Hepatocyte (in vitro differentiated cells): ENCODE data around the gene TOR4A. TPM values are rescaled to one million over a fixed set of nuclear protein-coding genes. Genes with fewer than 3 reads are reported as not detected.

ENCODE experiments used
- DNase-seq: peaks from one replicate; pipeline ENCODE4 v3.0.0-alpha.2; 2016; ENCODE audit warnings: low spot score
- H2AFZ ChIP-seq: fragments of 200-600 bp; sonication (generic); 2 replicates; pipeline ENCODE4 v1.6.0; 2016; ENCODE audit warnings: antibody characterized with exemption, mild to moderate bottlenecking
- H3K27ac ChIP-seq: fragments of 200-600 bp; sonication (generic); 2 replicates; pipeline ENCODE4 v1.5.1; 2016; ENCODE audit warnings: mild to moderate bottlenecking
- H3K27me3 ChIP-seq: fragments of 200-600 bp; sonication (generic); 2 replicates; pipeline ENCODE4 v1.6.1; 2016
- H3K36me3 ChIP-seq: fragments of 200-600 bp; sonication (generic); replicated peaks from 2 replicates; pipeline ENCODE4 v1.5.1; 2016; ENCODE audit warnings: low read depth; ENCODE audit not compliant: insufficient read depth
- H3K4me1 ChIP-seq: fragments of 200-600 bp; sonication (generic); 2 replicates; pipeline ENCODE4 v1.5.1; 2016; ENCODE audit warnings: mild to moderate bottlenecking, moderate library complexity; ENCODE audit not compliant: insufficient read depth
- H3K4me2 ChIP-seq: fragments of 200-600 bp; sonication (generic); 2 replicates; pipeline ENCODE4 v1.6.0; 2016
- H3K4me3 ChIP-seq: fragments of 200-600 bp; sonication (generic); 2 replicates; pipeline ENCODE4 v1.5.1; 2016; ENCODE audit warnings: mild to moderate bottlenecking
- H3K79me2 ChIP-seq: fragments of 200-600 bp; sonication (generic); 2 replicates; pipeline ENCODE4 v1.6.0; 2017; ENCODE audit warnings: mild to moderate bottlenecking
- H3K9me2 ChIP-seq: fragments of 200-600 bp; sonication (generic); replicated peaks from 2 replicates; pipeline ENCODE4 v1.6.0; 2017; ENCODE audit warnings: mild to moderate bottlenecking; ENCODE audit not compliant: insufficient read depth
- H3K9me3 ChIP-seq: fragments of 200-600 bp; sonication (generic); 2 replicates; pipeline ENCODE4 v1.5.1; 2016; ENCODE audit warnings: low read depth, mild to moderate bottlenecking
- H4K20me1 ChIP-seq: fragments of 200-600 bp; sonication (generic); 2 replicates; pipeline ENCODE4 v1.6.0; 2016; ENCODE audit warnings: mild to moderate bottlenecking; ENCODE audit not compliant: insufficient read depth, poor library complexity, severe bottlenecking
- CTCF ChIP-seq: fragments of 200-600 bp; sonication (generic); IDR thresholded peaks from 2 replicates; pipeline ENCODE4 v1.5.1; 2016; ENCODE audit warnings: antibody characterized with exemption, mild to moderate bottlenecking; ENCODE audit not compliant: poor library complexity
- EZH2 ChIP-seq: fragments of 200-600 bp; sonication (generic); IDR thresholded peaks from 2 replicates; pipeline ENCODE4 v1.6.1; 2016; ENCODE audit warnings: antibody characterized with exemption, mild to moderate bottlenecking, borderline replicate concordance
- EZH2phosphoT487 ChIP-seq: fragments of 200-600 bp; sonication (generic); IDR thresholded peaks from one replicate; pipeline ENCODE4 v1.6.1; 2018; ENCODE audit warnings: antibody characterized with exemption, mild to moderate bottlenecking, low read depth, moderate library complexity; ENCODE audit not compliant: unreplicated experiment, severe bottlenecking
- WGBS: methylation state at CpG from one replicate; pipeline ENCODE4 v1.1.6; 2016; ENCODE audit warnings: low lambda C conversion rate; ENCODE audit errors: missing lambda C conversion rate; 5-methylcytosine and 5-hydroxymethylcytosine counted together
- polyA plus RNA-seq: library from polyadenylated mRNA; unstranded; fragments of >200 nt; fragmentation: Nextera tagmentation; extraction: Ambion mirVana; gene quantifications from 2 replicates; pipeline ENCODE4 v1.2.1, GENCODE V29; 2016
- total RNA-seq: library from RNA; depleted of rRNA; stranded (reverse); fragments of >200 nt; gene quantifications from 2 replicates; pipeline ENCODE4 v1.2.3, GENCODE V29; 2014

Gene TOR4A
- total and polyA plus RNA-seq, 2 experiments from 2014 or later = 8.0 to 14.4 TPM

DNA sequence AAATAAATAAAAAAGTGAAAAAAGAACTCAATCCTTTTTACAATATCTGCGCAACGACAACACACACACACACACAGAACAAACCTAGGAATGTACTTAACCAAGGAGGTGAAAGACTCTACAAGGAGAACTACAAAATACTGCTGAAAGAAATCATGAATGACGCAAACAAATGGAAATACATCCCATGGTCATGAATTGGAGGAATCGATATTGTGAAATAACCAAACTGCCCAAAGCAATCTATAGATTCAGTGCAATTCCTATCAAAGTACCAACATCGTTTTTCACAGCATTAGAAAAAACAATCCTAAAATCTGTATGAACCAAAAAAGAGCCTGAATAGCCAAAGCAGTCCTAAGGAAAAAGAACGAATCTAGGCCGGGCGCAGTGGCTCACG lies 54.4 kb downstream of the TOR4A start:
- Histone ChIP-seq H3K27me3 (no peaks in the 10 kb centered on the region), H4K20me1 (no peaks in the 10 kb centered on the region), H3K4me3 (no peak overlapping the region), H3K4me1 (no peaks in the 10 kb centered on the region), H3K27ac (no peak overlapping the region), H3K9me3 (no peaks in the 10 kb centered on the region), H3K9me2 (no peaks in the 10 kb centered on the region), H3K4me2 (no peak overlapping the region), H3K79me2 (no peaks in the 10 kb centered on the region), H3K36me3 (no peaks in the 10 kb centered on the region), H2AFZ (no peak overlapping the region)
- TF ChIP-seq CTCF (no peak), EZH2 (no peak), EZH2phosphoT487 (no peak)
- 98% methylated on average over 9 of the region's 9 CpGs for WGBS
- DNase-seq = no peak

Other genes with a start within 250 kb of the TOR4A start
- gene ABCA2, start 249.5 kb upstream of the TOR4A start, total RNA-seq = 12.7 and 14.6 TPM in 2 replicates
- gene ABCA2, start 249.5 kb upstream of the TOR4A start, polyA plus RNA-seq = 15.6 and 21.8 TPM in 2 replicates
- gene FUT7, start 245.6 kb upstream of the TOR4A start, total RNA-seq = not detected in 2 replicates
- gene FUT7, start 245.6 kb upstream of the TOR4A start, polyA plus RNA-seq = 0.06 TPM in 1 of 2 replicates, not detected in the other
- gene NPDC1, start 231.5 kb upstream of the TOR4A start, total RNA-seq = 12.3 and 12.7 TPM in 2 replicates
- gene NPDC1, start 231.5 kb upstream of the TOR4A start, polyA plus RNA-seq = 69.8 and 72.7 TPM in 2 replicates
- gene ENTPD2, start 223.7 kb upstream of the TOR4A start, total RNA-seq = 1.8 and 2.3 TPM in 2 replicates
- 1.1 and 3.2 TPM in 2 replicates for gene ENTPD2, start 223.7 kb upstream of the TOR4A start, polyA plus RNA-seq
- 4.6 and 7.5 TPM in 2 replicates for gene SAPCD2, start 207.2 kb upstream of the TOR4A start, total RNA-seq
- gene SAPCD2, start 207.2 kb upstream of the TOR4A start, polyA plus RNA-seq = 4.8 and 5.6 TPM in 2 replicates
- 11.2 and 15.6 TPM in 2 replicates for gene UAP1L1, start 200.2 kb upstream of the TOR4A start, total RNA-seq
- 39.1 and 40.1 TPM in 2 replicates for gene UAP1L1, start 200.2 kb upstream of the TOR4A start, polyA plus RNA-seq
- gene MAN1B1, start 190.7 kb upstream of the TOR4A start, total RNA-seq = 54.6 and 60.8 TPM in 2 replicates
- gene MAN1B1, start 190.7 kb upstream of the TOR4A start, polyA plus RNA-seq = 94.2 and 101 TPM in 2 replicates
- gene DPP7, start 163.0 kb upstream of the TOR4A start, total RNA-seq = 206 and 207 TPM in 2 replicates
- gene DPP7, start 163.0 kb upstream of the TOR4A start, polyA plus RNA-seq = 544 and 678 TPM in 2 replicates
- gene GRIN1, start 138.6 kb upstream of the TOR4A start, total RNA-seq = not detected in 2 replicates
- not detected in 2 replicates for gene GRIN1, start 138.6 kb upstream of the TOR4A start, polyA plus RNA-seq
- 0.73 and 1.1 TPM in 2 replicates for gene LRRC26, start 107.7 kb upstream of the TOR4A start, total RNA-seq
- 0.89 and 2.6 TPM in 2 replicates for gene LRRC26, start 107.7 kb upstream of the TOR4A start, polyA plus RNA-seq
- gene TMEM210, start 105.7 kb upstream of the TOR4A start, total RNA-seq = not detected in 2 replicates
- gene TMEM210, start 105.7 kb upstream of the TOR4A start, polyA plus RNA-seq = not detected in 2 replicates
- gene ANAPC2, start 89.2 kb upstream of the TOR4A start, total RNA-seq = 21.3 and 26.2 TPM in 2 replicates
- 12.2 and 16.2 TPM in 2 replicates for gene ANAPC2, start 89.2 kb upstream of the TOR4A start, polyA plus RNA-seq
- 74.3 and 82.2 TPM in 2 replicates for gene SSNA1, start 89.0 kb upstream of the TOR4A start, total RNA-seq
- gene SSNA1, start 89.0 kb upstream of the TOR4A start, polyA plus RNA-seq = 128 and 137 TPM in 2 replicates
- 27.6 and 34.4 TPM in 2 replicates for gene TPRN, start 77.0 kb upstream of the TOR4A start, total RNA-seq
- gene TPRN, start 77.0 kb upstream of the TOR4A start, polyA plus RNA-seq = 82.3 and 104 TPM in 2 replicates
- 37.6 and 43.5 TPM in 2 replicates for gene TMEM203, start 72.1 kb upstream of the TOR4A start, total RNA-seq
- 48.3 and 60.7 TPM in 2 replicates for gene TMEM203, start 72.1 kb upstream of the TOR4A start, polyA plus RNA-seq
- gene NDOR1, start 72.0 kb upstream of the TOR4A start, total RNA-seq = 4.4 and 7.8 TPM in 2 replicates
- gene NDOR1, start 72.0 kb upstream of the TOR4A start, polyA plus RNA-seq = 12.3 and 17.6 TPM in 2 replicates
- gene RNF208, start 55.5 kb upstream of the TOR4A start, total RNA-seq = 1.6 and 2.3 TPM in 2 replicates
- 3.3 and 6.6 TPM in 2 replicates for gene RNF208, start 55.5 kb upstream of the TOR4A start, polyA plus RNA-seq
- gene CYSRT1, start 52.6 kb upstream of the TOR4A start, total RNA-seq = 1.4 and 2.4 TPM in 2 replicates
- gene CYSRT1, start 52.6 kb upstream of the TOR4A start, polyA plus RNA-seq = 2.1 and 4.3 TPM in 2 replicates
- gene RNF224, start 50.2 kb upstream of the TOR4A start, total RNA-seq = 0.68 and 1.4 TPM in 2 replicates
- 0.88 and 1.1 TPM in 2 replicates for gene RNF224, start 50.2 kb upstream of the TOR4A start, polyA plus RNA-seq
- gene SLC34A3, start 46.8 kb upstream of the TOR4A start, total RNA-seq = 1.8 and 2.7 TPM in 2 replicates
- gene SLC34A3, start 46.8 kb upstream of the TOR4A start, polyA plus RNA-seq = 2.1 and 4.7 TPM in 2 replicates
- gene TUBB4B, start 36.4 kb upstream of the TOR4A start, total RNA-seq = 309 and 313 TPM in 2 replicates
- gene TUBB4B, start 36.4 kb upstream of the TOR4A start, polyA plus RNA-seq = 388 and 446 TPM in 2 replicates
- not detected in 2 replicates for gene STPG3, start 26.4 kb upstream of the TOR4A start, total RNA-seq
- 1.5 and 2.5 TPM in 2 replicates for gene STPG3, start 26.4 kb upstream of the TOR4A start, polyA plus RNA-seq
- 36.4 and 41.4 TPM in 2 replicates for gene NELFB, start 22.4 kb upstream of the TOR4A start, total RNA-seq
- 61.1 and 63.5 TPM in 2 replicates for gene NELFB, start 22.4 kb upstream of the TOR4A start, polyA plus RNA-seq
- 5.3 and 8.2 TPM in 2 replicates for gene NRARP, start 24.5 kb downstream of the TOR4A start, total RNA-seq
- gene NRARP, start 24.5 kb downstream of the TOR4A start, polyA plus RNA-seq = 13.1 and 18.7 TPM in 2 replicates
- 7.3 and 11.8 TPM in 2 replicates for gene EXD3, start 145.4 kb downstream of the TOR4A start, total RNA-seq
- gene EXD3, start 145.4 kb downstream of the TOR4A start, polyA plus RNA-seq = 21.6 and 24.9 TPM in 2 replicates
- gene NOXA1, start 145.7 kb downstream of the TOR4A start, total RNA-seq = 7.2 and 8.2 TPM in 2 replicates
- gene NOXA1, start 145.7 kb downstream of the TOR4A start, polyA plus RNA-seq = 12.5 and 13.9 TPM in 2 replicates
- 6.1 and 7.1 TPM in 2 replicates for gene ENTPD8, start 163.6 kb downstream of the TOR4A start, total RNA-seq
- gene ENTPD8, start 163.6 kb downstream of the TOR4A start, polyA plus RNA-seq = 14.2 and 16.5 TPM in 2 replicates
- gene NSMF, start 181.6 kb downstream of the TOR4A start, total RNA-seq = 37.2 and 39.5 TPM in 2 replicates
- 51.6 and 54.7 TPM in 2 replicates for gene NSMF, start 181.6 kb downstream of the TOR4A start, polyA plus RNA-seq